T-helper 9 cell (primary cell): Measurements from ENCODE around the gene FOXL2NB.
A peak's percentile ranks its signal among the peaks of the same experiment; 100 is the strongest.
"Not testable (repeated sequence)": the region's sequence is repeated elsewhere in the genome, so short reads cannot be mapped to it uniquely, and the experiment has no call there.

Experiments
- DNase-seq: peaks from one replicate; pipeline ENCODE4 v3.0.0-alpha.2; 2020
- total RNA-seq, 2 donors: gene quantifications; one replicate each; lab custom pipeline; 2026; lab: John Stamatoyannopoulos, UW

Gene FOXL2NB
- total RNA-seq = 0 reads per million in 2 donors

GRCh38 chr3:138946663-138947494, at the start of gene FOXL2NB, which contains the start of gene FOXL2:
FOXL2NB (plus strand) TSS chr3:138947217; CDS start chr3:138947365, 148 bp downstream.
FOXL2 (minus strand) TSS chr3:138947137; CDS start chr3:138946722, 415 bp downstream.
- DNase-seq = no peak

- DNase-seq = no peak
Measured at GRCh38 chr3:138898301-138898700, 48.7 kb upstream of the FOXL2NB start.

GRCh38 chr3:138898708-138899107, 48.3 kb upstream of the FOXL2NB start:
- DNase-seq = no peak

- no peak for DNase-seq
Measured at GRCh38 chr3:138899351-138899991, 47.5 kb upstream of the FOXL2NB start.

- no peak for DNase-seq
Measured at GRCh38 chr3:138901567-138901966, 45.5 kb upstream of the FOXL2NB start.

- DNase-seq = no peak
Measured at GRCh38 chr3:138902171-138902570, 44.8 kb upstream of the FOXL2NB start.

GRCh38 chr3:138907539-138907938, 39.5 kb upstream of the FOXL2NB start:
- DNase-seq = no peak

GRCh38 chr3:138908846-138909245, 38.2 kb upstream of the FOXL2NB start:
- no peak for DNase-seq

GRCh38 chr3:138909904-138910303, 37.1 kb upstream of the FOXL2NB start:
- no peak for DNase-seq

- DNase-seq = no peak
Measured at GRCh38 chr3:138911621-138912020, 35.4 kb upstream of the FOXL2NB start.

GRCh38 chr3:138912237-138912636, 34.8 kb upstream of the FOXL2NB start:
- DNase-seq = no peak

- DNase-seq = no peak
Measured at GRCh38 chr3:138913766-138914165, 33.3 kb upstream of the FOXL2NB start.

GRCh38 chr3:138914870-138915502, 32.0 kb upstream of the FOXL2NB start:
- no peak for DNase-seq

GRCh38 chr3:138915503-138916498, 31.2 kb upstream of the FOXL2NB start:
- DNase-seq = peak; percentile 72

- no peak for DNase-seq
Measured at GRCh38 chr3:138916824-138917223, 30.2 kb upstream of the FOXL2NB start.

GRCh38 chr3:138919325-138919724, 27.7 kb upstream of the FOXL2NB start:
- DNase-seq = no peak

- no peak for DNase-seq
Measured at GRCh38 chr3:138921316-138922292, 25.4 kb upstream of the FOXL2NB start.

GRCh38 chr3:138922400-138922799, 24.6 kb upstream of the FOXL2NB start:
- not testable (repeated sequence) for DNase-seq

- peak; percentile 87 for DNase-seq
Measured at GRCh38 chr3:138923531-138923994, 23.5 kb upstream of the FOXL2NB start.

GRCh38 chr3:138928727-138929372, 18.2 kb upstream of the FOXL2NB start:
- DNase-seq = no peak
